ENCODE results near the gene ST6GAL1.
"Not testable (repeated sequence)": the region's sequence is repeated elsewhere in the genome, so short reads cannot be mapped to it uniquely, and the experiment has no call there.

The ST6GAL1 gene

DNA sequence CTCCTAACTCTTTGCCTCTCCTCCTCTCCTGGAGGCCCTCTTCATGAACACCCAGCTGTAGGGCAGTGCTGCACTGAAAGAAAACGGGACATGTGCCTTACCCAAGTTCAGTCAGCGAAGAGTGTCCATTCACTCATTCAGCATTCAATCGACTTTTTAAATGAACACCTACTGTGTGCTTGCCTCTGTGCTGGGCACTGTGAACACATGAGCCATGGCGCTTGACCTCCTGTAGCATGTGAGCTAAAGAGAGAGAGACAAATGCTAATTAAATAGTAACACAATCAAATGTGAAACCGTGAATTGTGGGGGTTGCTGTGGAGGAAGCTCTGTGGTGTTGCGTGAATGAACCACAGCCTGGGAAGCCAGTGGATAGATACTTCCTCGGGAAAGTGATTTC lies 43.4 kb downstream of the ST6GAL1 start:
- no peak for DNase-seq

DNA sequence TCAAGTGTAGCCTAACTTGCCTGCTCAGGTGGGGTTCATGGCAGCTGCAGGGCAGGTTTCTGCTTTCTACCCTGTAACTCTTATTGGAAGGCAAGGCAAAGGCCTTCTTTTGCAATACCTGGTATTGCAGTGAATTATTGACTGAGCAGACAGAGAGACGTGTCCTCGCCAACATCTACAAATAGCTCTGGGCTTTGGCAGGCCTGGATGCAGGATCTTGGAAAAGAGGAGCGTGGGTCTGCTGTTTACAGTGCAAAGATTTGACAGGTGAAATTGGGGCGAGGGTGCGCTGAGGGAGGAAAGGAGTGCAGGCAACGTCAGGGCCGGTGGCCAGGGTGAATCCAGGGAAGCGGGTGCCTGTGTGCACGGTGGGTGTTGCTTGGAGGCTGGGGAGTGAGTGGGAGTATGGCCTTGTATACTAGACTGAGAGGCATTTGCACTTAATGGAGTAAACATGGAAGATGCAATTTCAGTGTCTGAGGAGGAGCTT lies 44.5 kb downstream of the ST6GAL1 start:
- DNase-seq, result no peak

DNA sequence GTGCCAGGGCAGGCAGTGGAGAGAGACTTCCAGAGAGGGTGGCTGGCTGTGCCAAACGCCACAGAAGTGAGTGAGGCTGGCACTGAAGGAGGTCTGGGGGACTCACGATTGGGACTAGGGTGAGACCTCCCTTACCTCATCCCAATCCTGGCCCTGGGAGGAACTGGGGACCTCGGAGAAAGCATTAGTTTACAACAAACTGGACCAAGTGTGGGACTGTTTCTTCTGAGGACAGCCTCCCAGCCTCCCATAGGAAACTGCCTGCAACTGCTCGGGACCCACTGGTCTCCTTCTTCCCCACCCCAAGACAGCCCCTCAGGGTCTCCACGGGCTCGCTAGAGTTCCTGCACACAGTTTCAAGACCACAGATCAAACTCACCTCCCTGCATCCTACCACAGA lies 45.4 kb downstream of the ST6GAL1 start:
- no peak for DNase-seq

GRCh38 chr3:186976837-186977750 lies 46.8 kb downstream of the ST6GAL1 start:
- DNase-seq, result peak; percentile 32

- DNase-seq, result no peak
Observed at GRCh38 chr3:186978712-186979111, 48.4 kb downstream of the ST6GAL1 start.

DNA sequence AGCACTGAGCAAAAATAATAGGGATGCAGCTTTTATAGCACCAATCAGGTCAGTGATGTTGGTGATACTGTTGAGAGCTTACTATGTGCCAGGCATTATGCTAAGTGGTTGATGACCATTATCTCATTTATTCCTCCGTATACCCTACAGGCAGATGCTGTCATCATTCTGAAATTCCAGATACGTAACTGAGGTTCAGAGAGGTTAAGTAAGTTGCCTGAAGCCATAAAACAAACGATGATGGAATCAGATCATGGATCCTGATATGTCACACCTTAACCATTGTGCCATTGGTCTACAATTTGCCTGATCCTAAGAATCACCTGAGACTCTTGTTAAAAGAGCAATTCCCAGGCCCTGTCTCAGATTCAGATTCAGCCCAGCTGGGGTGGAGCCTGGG lies 49.5 kb downstream of the ST6GAL1 start:
- DNase-seq, result no peak

GRCh38 chr3:186980989-186981388 lies 50.7 kb downstream of the ST6GAL1 start:
- DNase-seq, result no peak

GRCh38 chr3:186983659-186984058 lies 53.3 kb downstream of the ST6GAL1 start:
- no peak for DNase-seq

DNA sequence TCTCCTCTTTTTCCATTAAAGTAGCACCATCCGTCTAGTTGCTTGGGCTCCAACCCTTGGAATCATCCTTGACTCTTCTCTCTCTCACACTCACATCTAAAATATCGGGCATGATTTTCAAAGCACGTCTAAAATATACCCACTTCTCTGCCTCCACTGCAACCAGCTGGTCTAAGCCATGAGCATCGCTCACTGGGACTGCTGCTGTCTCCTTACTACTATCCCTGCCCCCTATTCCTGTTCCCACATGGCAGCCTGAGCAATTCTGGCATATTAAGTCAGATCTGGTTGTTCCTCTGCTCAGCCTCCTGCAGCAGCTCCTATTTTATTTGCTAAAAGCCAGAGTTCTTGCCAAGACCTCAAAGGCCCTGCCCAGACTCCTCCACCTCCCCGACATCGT lies 53.7 kb downstream of the ST6GAL1 start:
- DNase-seq, result no peak

DNA sequence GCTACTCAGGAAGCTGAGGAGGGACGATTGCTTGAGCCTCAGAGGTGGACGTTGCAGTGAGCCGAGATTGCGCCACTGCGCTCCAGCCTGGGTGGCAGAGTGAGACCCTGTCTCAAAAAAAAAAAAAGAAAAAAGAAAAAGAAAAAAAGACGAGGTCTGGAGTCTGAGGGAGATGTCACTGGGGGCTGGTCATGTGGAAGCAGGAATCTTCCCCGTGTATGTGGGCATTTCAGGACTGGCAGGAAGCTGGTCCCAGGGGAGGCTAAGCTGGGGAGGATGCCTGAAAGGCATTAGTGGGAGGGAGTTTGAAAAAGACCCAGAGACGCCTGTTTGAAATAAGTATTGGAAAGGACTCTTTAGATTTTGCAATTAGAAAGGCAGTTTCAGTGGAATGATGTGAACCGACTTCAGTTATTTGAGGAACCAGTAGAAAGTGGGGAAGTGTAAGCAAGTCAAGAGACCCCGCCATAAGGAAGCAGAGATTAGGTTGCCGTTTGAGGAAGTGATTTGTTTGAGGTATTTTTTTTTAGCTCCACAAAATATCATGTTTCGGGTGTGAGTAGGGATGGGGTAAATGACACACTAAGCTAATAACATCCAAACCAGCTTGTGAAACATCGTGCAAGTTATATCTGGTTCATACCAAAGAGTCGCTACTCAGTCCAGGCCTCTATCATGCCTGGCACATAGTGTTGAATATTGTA lies 55.5 kb downstream of the ST6GAL1 start:
- peak; percentile 27 for DNase-seq

GRCh38 chr3:186986406-186986805 lies 56.1 kb downstream of the ST6GAL1 start:
- no peak for DNase-seq

GRCh38 chr3:186986816-186987215 lies 56.5 kb downstream of the ST6GAL1 start:
- DNase-seq, result no peak

DNA sequence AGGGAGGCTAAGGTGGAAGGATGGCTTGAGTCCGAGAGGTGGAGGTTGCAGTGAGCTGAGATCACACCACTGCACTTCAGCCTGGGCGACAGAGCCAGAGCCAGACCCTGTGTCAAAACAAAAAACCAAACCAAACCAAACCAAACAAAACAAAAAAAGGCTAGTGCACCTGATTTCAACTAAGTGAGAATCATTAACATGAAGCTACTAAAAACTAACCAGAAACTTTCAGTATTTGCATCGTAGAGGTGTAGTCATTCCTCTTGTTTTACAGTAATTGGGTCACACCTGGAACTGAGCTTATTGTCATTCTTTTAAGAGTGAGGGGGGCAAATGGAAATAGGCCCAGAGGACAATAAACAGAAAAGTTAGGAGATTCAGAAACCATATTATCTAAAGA lies 58.5 kb downstream of the ST6GAL1 start:
- DNase-seq, result no peak

GRCh38 chr3:186989429-186989828 lies 59.1 kb downstream of the ST6GAL1 start:
- DNase-seq, result no peak

DNA sequence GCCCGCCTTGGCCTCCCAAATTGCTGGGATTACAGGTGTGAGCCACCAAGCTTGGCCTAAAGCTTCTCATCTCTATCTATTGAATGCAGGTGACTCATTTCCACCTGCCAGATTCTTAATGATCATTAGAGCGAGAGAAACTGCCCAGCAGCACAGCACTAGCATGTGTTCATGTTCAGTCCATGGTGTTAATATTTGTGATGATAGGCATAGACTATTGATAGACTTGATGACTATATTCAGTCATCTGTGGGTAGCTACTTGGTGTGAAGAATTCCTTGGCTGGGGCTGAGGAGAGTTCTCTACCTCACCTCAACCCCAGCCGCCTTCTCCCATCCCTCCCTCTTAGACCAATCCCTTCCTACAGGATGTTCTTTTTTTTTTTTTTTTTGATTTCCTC lies 60.0 kb downstream of the ST6GAL1 start:
- no peak for DNase-seq

- no peak for DNase-seq
Observed at GRCh38 chr3:186990878-186991308, 60.6 kb downstream of the ST6GAL1 start.

DNA sequence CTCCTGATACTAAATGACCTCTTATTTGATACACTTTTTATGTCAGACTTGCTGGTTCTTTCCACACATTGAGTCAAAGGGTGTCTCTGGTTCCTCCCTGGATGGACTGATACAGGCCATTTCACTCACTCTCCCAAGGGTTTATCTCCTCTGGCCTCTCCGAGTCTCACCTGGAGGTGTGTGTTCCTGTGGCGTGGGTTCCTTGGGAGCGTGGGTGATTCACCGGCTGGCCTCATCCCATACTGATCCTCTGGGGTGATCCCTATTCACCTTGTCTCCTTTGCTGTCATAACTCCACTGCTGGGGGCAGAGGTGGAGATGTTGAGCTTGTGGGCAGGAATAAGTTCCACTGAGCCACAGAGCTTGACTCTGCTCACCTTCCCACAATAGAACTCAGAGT lies 61.1 kb downstream of the ST6GAL1 start:
- DNase-seq, result no peak

DNA sequence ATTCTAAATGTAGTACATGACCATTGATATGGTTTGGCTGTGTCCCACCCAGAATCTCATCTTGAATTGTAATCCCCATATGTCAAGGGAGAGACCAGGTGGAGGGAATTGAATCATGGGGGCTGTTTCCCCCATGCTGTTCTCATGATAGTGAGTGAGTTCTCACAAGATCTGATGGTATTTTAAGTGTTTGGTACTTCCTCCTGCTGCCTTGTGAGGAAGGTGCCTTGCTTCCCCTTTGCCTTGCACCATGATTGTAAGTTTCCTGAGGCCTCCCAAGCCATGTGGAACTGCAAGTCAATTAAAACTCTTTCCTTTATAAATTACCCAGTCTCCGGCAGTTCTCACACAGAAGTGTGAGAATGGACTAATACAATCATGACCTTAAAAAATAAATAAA lies 61.8 kb downstream of the ST6GAL1 start:
- DNase-seq, result not testable (repeated sequence)

DNA sequence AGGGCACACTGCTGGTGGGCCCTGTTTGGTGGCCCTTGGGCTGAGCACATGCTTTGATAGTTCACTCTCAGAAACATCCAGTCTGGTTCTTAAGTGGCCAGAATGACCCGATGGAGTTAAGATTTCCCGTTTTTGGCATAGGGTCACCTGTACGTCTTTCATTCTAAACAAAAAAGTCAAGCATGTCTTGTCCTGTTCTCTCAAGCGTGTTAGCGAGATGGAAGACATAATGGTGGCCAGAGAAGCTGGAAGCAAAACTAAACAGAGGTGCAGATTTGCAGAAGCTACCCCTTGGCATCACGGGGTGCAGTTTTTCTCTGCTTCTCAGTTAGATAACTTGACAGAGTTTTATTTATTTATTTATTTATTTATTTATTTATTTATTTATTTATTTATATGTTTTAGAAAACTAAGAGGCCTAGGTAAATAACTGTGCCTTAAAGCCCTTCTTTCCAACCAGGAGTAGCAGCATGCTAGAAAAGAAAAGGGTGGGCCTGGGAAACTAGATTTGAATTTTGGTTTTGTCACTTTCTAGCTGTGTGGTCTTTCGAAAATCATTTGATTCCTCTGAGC lies 63.0 kb downstream of the ST6GAL1 start:
- no peak for DNase-seq

DNA sequence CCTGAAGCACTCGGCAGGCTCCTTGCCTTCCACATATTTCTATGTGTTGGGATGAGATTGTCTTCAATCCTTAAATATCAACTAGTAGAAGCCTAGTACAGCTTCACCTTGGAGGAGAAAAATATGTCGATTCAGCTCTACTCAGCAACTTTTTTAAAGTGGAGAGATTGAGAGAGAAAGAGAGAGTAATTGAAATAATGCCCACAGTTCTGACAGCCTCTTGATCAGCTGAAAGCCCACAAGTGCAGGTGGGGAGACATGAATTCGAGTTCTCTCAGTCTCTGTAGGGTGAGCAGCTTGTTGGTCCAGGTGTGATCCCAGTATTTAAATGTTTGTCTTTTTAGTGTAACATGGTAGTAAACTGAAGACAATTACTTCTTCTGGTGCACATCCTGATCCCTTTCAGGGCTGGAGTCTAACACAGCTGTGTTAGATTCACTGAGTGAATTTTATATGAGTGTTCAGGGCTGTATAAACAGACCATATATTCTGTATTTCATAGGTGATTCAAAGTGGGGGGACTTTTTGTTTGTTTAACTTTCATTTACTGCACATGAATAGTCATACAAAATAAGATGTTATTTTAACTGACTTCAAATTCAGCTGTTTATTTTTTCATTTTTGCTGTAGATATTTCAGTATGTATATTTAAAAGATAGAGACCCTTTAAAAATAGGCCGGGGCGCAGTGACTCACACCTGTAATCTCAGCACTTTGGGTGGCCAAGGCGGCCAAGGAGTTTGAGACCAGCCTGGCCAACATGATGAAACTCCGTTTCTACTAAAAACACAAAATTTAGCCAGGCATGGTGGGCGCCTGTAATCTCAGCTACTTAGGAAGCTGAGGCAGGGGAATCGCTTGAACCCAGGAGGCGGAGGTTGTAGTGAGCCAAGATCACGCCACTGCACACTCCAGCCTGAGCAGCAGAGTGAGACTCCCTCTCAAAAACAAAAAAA lies 64.0 kb downstream of the ST6GAL1 start:
- DNase-seq, result no peak

DNA sequence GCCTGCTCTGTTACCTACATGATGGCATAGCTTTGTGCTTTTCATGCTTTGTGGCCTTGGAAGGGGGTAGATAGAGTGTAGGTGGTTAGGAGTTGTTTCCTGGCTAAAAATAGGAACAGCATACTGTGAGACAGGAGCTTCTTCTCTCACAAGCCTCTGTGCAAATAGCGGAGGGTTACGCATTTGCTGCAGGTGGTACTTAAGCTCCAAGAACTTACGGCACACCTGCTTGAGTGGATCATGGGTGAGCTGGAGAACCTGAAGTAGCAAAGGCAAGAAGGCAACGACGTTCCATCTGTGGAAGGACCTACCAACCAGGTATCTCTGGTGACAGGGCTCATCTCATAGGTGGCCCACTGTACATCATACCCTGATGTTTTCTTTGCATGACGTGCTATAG lies 66.0 kb downstream of the ST6GAL1 start:
- no peak for DNase-seq

DNA sequence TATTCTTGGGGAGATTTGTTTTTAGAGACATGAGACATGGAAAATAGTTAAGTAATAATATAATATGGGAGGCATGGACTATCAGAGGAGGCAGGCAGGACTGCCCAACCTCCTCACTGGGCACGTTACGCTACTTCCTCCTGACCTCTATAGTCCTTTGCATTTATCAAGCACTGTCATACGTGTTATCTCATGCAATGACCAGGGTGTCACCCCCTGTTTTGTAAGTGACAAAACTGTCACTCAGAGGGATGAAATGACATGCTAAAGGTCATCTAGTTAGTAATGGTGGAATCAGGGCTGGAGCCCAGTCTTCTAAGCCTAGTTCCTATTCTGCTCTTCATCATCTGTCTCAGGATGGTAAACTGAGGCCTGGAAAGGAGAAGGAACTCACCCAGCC lies 66.7 kb downstream of the ST6GAL1 start:
- no peak for DNase-seq

All from retina (tissue), 1 donor.